Right ventricle myocardium superior (tissue), 1 donor: ENCODE measurements around the gene GOLT1A. TPM values are rescaled to one million over a fixed set of nuclear protein-coding genes. Genes with fewer than 3 reads are reported as not detected.
A peak's percentile ranks its signal among the peaks of the same experiment; 100 is the strongest.

Experiments used
- ATAC-seq: fragments of 200-7000 bp; cut with Tn5 transposase; one replicate; pipeline ENCODE4 v1.9.1; 2020; ENCODE audit warnings: mild to moderate bottlenecking; ENCODE audit not compliant: poor library complexity
- DNase-seq: peaks from one replicate; pipeline ENCODE4 v3.0.0-alpha.2; 2020
- intact Hi-C: fragments of 100-400 bp; cut with DNase I; formaldehyde crosslinking; loops from one replicate; pipeline ENCODE4 v1.11.2; 2022
- total RNA-seq: library from RNA; stranded (reverse); fragmentation: NEBNext Ultra II Directional; extraction: Animal tissue kit (Norgen Biotek cat#: 25700); gene quantifications from one replicate; pipeline ENCODE4 v1.2.1, GENCODE V29; 2021
- donor health status: DM: no; HTN: yes; CAD: no; lungs with severe emphysema.

The GOLT1A gene
- total RNA-seq, 1 donor from 2014 or later = not detected

DNA sequence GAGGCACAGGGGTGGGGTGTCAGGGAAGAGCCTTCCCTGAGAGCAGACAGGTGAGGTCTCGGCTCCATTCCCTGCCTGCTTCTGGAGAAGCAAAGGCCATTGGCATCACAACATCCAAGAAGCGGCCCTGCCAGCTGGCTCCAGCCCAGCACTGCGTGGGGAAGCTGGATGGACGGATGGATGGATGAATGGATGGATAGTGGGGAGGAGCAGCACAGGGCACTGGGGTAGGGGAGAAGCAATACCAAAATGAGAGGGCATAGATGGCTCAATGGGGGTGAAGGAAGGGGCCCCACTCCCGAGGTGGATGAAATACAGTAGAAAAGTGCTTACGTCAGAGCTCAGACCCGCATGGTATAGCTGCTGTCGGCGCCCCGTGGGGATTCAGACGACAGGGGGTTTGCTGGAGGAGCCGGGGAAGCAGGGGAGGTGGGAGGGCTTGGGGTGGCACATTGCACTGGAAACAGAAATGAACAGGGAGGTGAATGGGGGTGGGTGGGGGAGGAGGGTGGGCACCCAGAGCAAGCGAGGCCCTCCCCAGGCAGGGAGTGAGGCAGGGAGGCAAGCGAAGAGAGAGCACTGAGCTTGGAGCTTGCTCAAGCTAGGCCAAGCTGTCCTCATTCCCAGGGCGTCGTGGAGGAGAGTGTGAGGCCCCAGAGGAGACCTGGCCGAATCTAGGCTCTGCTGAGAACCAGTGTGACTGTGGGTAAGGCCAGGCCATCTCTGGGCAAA lies 9.5 kb upstream of the GOLT1A start:
- intact Hi-C loops = no loop called here
- DNase-seq (no peak), ATAC-seq (no peak)

DNA sequence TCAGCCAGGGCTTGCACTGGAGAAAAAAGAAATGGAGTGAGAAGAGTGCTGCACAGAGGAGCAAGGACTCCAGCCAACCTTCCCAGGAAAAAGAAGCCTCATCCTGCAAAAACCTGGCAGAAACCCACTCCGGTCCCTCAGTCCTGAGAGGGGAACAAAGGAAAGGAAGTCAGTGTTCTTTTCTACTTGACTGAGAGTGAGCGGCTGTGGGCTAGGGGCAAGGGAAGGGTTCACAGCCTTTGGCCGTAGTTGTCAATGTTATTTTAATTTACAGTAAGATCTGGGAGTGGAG lies 8.9 kb upstream of the GOLT1A start:
- DNase-seq (no peak), ATAC-seq (no peak)
- intact Hi-C loops = no loop called here

DNA sequence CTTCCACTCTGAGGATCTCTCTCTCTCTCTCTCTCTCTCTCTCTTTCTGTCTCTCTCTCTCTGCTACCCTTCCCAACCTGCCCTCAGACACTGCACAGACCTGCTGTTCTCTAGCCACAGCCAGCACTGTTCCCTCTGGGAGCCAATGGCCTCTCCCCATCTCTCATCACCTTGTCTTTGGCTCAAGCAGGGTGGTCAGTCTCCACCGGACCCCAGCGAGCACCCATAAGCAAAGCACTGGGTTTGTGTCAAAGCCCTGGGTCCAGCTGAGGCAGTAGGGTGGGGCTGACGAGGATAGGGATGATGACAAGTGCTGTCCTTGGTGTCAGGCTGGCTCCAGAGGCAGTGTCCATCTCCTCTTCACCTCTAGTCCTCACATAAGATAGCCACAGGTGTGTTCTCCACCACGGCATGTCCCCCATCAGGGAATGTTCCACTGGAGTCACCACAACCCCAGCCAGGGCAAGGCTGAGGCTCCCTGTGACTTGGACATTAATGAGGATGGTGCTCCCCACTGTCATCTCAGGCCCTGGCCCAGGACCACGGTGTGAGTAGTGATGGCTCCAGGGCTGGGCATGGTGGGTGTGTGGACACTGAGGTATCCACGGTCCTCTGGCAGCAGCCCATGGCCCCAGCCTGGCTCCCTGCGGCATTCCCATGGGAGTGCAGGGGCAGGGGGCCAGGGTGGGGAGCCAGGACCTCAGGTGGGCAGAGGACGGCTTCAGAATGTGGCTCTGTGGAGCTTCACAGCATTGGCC lies 8.4 kb upstream of the GOLT1A start:
- no peak for ATAC-seq
- intact Hi-C loops = no loop called here
- DNase-seq = no peak

DNA sequence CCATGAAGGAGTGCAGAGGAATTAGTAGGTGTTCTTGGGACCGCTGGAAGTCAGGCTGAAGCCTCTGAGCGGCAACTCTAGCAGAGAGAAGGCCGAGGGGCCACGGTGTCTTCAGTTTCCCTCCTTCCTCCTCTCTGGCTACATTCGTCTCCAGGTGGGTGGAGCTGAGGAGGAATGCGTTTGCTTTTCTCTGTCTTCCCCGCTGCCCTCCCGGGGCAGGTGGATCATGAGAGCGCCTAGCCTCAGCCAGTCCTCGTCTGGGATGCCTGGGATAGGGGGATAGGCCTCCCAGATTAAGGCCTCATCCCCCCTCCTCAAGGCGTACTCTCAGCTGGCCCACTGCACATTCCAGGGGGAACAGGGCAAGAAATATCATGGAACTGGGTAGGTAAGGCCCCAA lies 7.5 kb upstream of the GOLT1A start:
- no peak for ATAC-seq
- DNase-seq = no peak
- intact Hi-C loops = no loop called here

DNA sequence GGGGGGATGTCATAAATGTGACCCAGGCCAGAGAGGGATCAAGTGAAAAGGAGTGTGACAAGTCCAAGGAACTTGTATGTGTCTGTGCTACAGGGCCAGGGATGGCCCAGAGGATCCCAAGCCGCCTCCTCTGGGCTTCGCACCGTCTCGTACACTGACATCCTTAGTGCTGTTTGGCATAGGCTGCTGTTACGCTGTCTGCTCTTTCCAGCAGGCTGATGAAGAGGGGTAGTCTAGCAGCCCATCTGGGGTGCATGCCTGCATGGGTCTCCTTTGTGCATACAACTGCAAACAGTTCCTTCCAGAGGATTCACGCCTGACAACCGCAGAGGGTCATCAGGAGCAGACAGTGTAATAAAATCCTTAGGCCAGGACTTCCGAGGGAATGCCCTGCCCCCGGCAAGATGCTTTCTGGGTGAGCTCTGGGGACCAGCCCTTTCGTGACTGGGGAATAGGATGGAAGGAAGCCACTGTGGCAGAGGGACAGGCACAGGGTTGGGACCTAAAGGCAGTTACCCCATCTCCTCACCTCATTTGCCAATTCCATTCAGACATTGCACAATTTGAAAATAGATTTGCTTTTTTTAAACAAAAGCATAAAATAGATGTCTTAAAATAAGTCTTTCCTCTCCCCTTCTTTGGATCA lies 6.3 kb upstream of the GOLT1A start:
- intact Hi-C loops = loop anchor here (5.0 kb wide), 1 partner anchor 142 kb away; no protein-coding TSS in a partner anchor
- no peak for ATAC-seq
- DNase-seq = no peak

DNA sequence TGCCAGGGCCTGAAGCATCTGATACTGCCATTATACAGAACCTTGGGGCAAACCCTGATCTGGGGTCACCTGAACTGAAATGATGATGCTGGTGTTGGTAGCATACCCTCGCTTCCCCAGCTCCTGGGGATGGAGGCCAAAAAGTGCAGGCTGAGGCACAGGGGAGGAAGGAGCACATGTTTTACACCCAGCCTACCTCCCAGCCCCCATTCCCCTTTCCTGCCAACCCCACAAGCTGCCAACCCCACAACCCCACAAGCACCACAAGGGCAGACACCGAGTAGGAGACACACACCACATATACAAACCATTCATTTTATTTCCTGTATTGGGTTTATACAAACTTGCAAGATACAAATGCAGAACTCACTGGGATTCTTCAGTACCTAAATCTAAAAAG lies 4.8 kb upstream of the GOLT1A start:
- no peak for DNase-seq
- intact Hi-C loops = loop anchor here (5.0 kb wide), 1 partner anchor 144 kb away; no protein-coding TSS in a partner anchor
- ATAC-seq = no peak

DNA sequence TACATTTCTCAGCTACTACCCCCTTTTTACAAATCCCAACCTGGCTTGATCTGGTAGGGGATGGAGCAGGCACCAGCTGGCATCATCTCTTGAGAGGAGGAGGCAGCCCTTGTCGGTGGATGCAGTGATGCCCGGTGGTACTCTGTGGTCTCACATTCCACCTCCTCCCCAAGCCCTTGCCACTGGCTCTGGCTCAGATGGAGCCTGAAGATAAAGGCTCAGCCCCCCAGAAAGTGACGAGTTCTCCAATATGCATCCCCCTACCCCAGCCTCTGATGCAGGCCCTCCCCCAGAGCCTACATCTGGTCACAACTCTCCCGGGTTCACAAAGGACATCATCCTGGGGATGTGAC lies 3.8 kb upstream of the GOLT1A start:
- ATAC-seq (no peak), DNase-seq (no peak)
- intact Hi-C loops = loop anchor here (5.0 kb wide), 1 partner anchor 145 kb away; no protein-coding TSS in a partner anchor

DNA sequence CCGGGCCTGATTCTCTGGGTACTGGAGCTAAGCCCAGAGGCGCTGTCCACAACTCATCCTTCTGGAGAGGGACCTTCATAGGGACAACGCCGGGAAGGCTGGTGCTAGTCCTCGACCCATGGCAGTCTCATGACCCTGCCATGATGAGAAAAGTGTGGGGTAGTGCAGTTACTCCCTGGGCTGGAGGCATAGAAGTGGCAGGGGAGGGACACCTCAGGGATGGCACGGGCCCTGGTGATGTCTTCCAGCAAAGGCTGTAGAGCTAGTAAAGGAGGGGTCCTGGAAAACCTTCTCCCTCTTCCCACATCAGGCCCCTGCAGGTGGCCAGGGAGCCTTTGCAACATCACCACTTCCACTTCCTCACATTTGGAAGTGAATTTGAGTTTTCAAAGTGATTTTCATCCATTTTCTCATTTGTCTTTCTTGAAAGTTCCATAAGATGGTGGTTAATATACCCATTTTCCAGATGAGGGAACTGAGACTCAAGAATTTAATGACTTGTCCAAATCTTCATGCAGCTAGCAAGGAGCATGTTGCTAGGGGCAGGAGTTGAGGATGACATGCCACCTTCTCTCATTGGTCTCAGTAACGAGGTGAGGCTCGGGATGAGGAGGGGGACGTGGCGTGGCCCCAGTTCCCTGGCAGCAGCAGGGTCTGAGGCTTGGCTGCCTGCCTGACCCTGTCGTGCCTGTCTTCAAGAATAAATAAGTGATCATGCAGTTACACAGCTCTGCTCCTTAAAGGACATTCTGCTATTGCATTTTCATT lies 3.3 kb upstream of the GOLT1A start:
- intact Hi-C loops = loop anchor here (5.0 kb wide), 1 partner anchor 145 kb away; no protein-coding TSS in a partner anchor
- no peak for ATAC-seq

DNA sequence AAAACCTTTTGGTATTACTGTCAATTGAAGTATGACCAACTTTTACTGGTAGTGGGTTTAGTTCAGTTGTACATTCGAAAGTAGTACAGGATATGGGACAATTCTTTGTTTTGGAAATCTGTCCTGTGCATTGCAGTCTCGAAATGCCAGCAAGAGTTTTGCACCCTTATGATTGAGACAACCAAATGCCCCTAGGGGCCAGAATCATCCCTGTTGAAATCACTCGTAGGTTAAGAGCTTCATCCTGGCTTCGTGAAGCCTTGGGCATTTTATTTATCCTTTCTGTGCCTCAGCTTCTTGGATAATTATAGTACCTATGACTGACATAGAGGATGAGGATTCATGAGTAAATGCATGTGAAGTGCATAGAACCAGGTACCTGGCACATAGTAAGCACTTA lies 2.4 kb upstream of the GOLT1A start:
- intact Hi-C loops = loop anchor here (5.0 kb wide), 1 partner anchor 146 kb away; no protein-coding TSS in a partner anchor
- no peak for ATAC-seq
- no peak for DNase-seq

More for the DNA sequence above, 3.3 kb upstream of the GOLT1A start:
- no peak for DNase-seq

DNA sequence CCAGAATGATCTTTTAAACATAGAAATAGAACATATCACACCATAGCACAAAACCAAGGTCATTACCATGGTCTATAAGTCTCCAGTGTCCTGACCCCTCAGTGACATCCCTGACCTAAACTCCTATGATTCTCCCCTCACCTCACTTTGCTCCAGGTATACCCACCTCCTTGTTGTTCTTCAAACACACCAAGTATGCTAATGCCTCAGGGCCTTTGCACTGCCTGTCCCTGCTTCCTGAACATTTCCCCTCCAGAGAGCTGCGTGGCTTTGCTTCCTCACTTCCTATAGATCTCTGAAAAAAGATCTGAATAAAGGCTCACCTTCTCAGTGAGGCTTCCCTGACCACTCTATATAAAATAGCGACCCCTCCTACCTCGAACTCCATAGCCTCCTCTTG lies 1.1 kb downstream of the GOLT1A start:
- ATAC-seq (no peak), DNase-seq (no peak)
- intact Hi-C loops = no loop called here

DNA sequence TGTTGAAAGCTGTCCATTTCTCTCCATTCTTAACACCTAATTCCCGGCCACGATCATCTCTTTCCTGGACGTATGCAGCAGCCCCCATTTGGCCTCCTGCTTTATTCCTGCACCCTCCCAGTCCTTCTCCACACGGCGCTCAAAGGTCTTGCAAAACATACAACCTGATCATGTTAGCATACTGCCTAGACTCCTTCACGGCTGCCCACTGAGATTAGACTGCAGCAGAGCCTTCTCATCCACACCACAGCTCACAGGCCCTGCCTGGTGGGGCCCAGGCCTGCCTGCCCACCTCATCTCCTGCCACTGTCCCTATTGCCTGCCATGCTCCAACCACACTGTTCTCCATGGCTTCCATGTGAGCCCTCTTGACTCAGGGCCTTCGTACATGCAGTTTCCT lies 2.7 kb downstream of the GOLT1A start:
- DNase-seq = no peak
- ATAC-seq = no peak
- intact Hi-C loops = no loop called here

DNA sequence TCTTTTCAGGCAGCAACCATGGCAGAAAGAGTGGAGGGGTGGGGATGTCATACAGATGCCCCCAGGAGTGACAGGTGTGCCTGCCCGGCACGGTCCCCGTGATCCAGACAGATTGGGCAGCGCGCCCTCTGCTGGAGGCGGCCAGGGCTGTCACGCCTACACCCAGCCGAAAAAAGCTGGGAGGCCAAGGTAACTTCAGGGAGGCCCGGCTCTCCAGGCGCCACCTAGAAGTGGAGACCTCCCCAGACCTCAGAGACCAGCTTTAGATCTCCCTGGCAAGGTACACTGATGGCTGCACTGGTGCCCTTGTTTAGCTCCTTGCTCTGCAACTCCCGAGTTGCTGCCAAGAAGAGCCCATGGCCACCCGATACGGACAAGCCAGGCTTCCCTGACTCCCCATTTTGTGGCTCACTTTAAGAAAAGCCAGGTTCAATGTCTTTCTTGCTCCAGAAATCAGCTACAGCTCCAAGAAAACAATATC lies 6.6 kb downstream of the GOLT1A start:
- intact Hi-C loops = loop anchor here (5.0 kb wide), 1 partner anchor 45 kb away; no protein-coding TSS in a partner anchor

DNA sequence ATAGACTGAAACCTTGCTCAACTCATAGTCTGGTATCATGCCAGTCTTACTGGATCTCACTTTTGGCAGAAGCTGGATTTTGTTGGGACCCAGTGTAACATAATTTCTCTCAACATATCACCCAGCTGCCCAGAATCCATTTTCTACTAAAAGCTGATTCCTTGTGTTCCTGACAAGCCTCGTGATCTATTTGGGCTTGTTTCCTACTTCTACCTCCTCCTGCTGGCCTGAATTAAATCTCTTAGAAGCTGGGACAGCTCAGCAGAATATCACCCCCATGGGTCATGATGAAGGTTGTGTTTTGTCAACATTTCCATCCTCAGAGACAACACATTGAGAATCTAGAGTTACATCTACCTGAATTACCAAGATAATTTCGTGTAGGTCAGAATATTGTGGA lies 7.7 kb downstream of the GOLT1A start:
- intact Hi-C loops = loop anchor here (5.0 kb wide), 1 partner anchor 44 kb away; no protein-coding TSS in a partner anchor
- DNase-seq (no peak), ATAC-seq (no peak)

More for the DNA sequence above, 6.6 kb downstream of the GOLT1A start:
- DNase-seq (peak; percentile 80), ATAC-seq (peak; percentile 95)

DNA sequence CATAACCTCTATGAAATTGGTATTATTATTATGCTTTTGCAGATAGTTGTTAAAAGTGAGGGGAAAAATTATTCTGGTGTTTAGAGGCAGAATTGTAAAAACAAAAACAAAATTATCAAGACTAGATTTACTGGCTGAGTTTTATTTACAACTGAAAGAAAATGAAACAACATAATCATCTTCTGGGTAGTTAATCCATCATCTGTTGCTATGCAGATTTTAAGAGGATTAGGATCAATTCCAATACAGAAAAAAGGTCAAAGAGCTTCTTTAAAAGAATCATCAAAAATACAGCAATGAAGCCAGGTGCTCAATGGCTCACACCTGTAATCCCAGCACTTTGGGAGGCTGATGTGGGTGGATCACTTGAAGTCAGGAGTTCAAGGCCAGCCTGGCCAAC lies 8.3 kb downstream of the GOLT1A start:
- intact Hi-C loops = loop anchor here (5.0 kb wide), 1 partner anchor 43 kb away; no protein-coding TSS in a partner anchor
- DNase-seq = no peak

DNA sequence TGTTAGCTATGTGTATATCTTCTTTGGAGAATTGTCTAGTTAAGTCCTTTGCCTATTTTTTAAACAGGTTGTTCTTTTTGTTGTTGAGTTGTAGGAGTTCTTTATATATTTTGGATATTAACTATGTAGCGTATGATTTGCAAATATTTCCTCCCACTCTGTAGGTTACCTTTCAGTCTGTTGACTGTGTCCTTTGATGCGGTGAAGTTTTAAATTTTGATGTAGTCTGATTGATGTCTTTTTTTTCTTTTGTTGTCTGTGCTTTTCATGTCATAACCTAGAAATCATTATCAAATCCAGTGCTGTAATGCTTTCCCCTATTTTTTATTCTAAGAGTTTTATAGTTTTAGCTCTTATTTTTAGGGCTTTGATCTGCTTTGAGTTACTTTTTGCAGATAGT lies 8.8 kb downstream of the GOLT1A start:
- DNase-seq (no peak), ATAC-seq (no peak)
- intact Hi-C loops = loop anchor here (5.0 kb wide), 1 partner anchor 43 kb away; no protein-coding TSS in a partner anchor

More for the DNA sequence above, 8.3 kb downstream of the GOLT1A start:
- no peak for ATAC-seq

DNA sequence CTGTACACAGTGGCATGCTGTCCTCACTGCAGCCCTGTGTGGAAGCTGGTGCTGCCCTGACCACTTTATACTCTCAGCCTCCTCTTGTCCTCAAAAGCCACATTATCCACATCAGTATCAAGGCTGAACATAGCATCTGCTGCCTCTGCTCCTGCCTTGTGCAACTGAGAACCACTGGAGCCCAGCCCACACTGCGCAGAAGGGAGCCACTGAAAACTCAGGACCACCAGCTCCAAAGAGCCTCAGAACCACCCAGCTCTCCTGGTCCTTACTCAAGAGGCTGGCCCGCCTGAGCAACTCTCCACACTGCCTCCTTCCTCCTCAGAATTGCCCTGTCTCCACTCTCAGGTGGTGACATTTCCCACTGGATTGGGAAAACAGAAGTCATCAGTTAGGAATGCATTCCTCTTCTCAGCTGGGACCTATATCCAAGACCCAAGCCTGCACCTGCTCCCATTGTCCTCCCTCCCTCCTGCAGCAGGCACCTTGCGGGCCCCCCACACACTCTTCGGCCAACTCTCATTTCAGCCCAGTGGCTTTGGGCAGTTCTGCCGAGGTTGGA lies 10.5 kb downstream of the GOLT1A start:
- DNase-seq = no peak
- intact Hi-C loops = no loop called here

DNA sequence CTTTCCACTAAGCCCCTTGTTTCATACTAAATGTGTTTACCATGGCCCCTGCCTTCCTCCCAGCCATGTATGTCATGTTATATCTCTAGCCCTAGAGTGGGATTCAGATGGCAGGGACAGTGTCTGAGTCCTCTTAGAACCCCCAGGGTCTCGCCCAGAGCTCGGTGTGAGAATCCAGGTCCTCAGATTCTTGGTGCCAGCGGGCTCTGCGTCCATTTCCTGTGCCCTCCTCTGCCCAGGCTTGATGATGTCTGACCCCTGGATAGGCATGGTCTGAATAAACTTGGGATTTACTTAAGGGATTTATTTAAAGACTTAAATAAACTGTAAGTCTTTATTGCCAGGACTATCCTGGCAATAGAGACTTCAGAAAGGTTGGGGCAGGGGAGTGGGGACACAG lies 11.3 kb downstream of the GOLT1A start:
- intact Hi-C loops = no loop called here
- DNase-seq = no peak
- ATAC-seq = no peak

More for the DNA sequence above, 10.5 kb downstream of the GOLT1A start:
- no peak for ATAC-seq

DNA sequence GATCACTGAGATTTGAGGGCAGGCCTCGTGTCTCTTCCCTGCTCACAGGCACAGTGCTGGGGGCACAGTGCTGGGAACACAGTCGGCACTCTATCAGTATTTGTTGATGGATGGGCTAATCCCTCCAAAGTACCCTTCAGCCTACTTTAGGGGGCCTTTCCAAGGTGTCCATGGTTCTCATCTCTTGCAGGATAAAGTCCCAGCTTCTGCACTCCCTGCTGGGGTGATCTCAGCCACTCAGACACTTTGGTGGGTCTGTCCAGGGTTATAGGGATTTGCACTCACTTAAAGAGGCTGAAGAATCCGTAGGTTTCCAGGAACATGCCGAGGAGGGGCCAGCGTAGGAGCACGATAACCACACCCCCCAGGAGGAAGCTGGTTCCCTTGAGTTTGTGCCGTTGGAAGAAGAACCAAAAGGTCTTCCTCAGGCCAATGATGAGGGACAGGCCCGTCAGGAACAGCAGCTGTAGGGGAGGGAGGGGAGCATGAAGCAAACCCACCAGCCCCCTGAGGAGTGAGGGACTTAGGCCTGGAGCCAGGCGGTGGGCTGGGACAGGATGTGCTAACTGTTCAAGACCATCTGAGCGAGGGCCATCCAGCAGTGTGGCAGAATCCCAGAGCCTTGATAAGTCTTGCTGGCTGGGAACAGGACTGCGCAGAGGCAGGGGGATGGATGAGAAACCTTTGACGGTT lies 12.3 kb downstream of the GOLT1A start:
- intact Hi-C loops = no loop called here
- DNase-seq = no peak

More for the DNA sequence above, 12.3 kb downstream of the GOLT1A start:
- ATAC-seq = no peak
